WTC11 (cell line): ENCODE data around the gene SYTL2.

Experiments used
- ATF3 ChIP-seq: sonication (generic); formaldehyde crosslinking; conservative IDR thresholded peaks from 2 replicates; pipeline ENCODE4 v1.8.1; 2022; ENCODE audit warnings: mild to moderate bottlenecking, missing genetic modification reagents
- ESRRA ChIP-seq: sonication (generic); formaldehyde crosslinking; IDR thresholded peaks from 2 replicates; pipeline ENCODE4 v1.8.1; 2022; ENCODE audit warnings: mild to moderate bottlenecking, missing genetic modification reagents, borderline replicate concordance
- GABPB1 ChIP-seq: sonication (generic); formaldehyde crosslinking; IDR thresholded peaks from 2 replicates; pipeline ENCODE4 v1.8.1; 2023; ENCODE audit warnings: mild to moderate bottlenecking, missing genetic modification reagents
- JUN ChIP-seq: sonication (generic); formaldehyde crosslinking; IDR thresholded peaks from 2 replicates; pipeline ENCODE4 v1.8.0; 2023; ENCODE audit warnings: mild to moderate bottlenecking, missing genetic modification reagents
- MAX ChIP-seq: sonication (generic); formaldehyde crosslinking; IDR thresholded peaks from 2 replicates; pipeline ENCODE4 v1.8.0; 2022; ENCODE audit warnings: mild to moderate bottlenecking, missing genetic modification reagents
- RELA ChIP-seq: sonication (generic); formaldehyde crosslinking; IDR thresholded peaks from 2 replicates; pipeline ENCODE4 v1.8.1; 2022; ENCODE audit warnings: missing genetic modification reagents, mild to moderate bottlenecking, borderline replicate concordance
- SOX15 ChIP-seq: fragments of 250-450 bp; sonication (Bioruptor Pico); IDR thresholded peaks from 2 replicates; pipeline ENCODE4 v1.9.0; 2021; ENCODE audit warnings: mild to moderate bottlenecking
- SP1 ChIP-seq: sonication (generic); formaldehyde crosslinking; conservative IDR thresholded peaks from 2 replicates; pipeline ENCODE4 v1.8.1; 2022; ENCODE audit warnings: missing genetic modification reagents
- TEAD4 ChIP-seq: sonication (generic); formaldehyde crosslinking; IDR thresholded peaks from 2 replicates; pipeline ENCODE4 v1.8.0; 2022; ENCODE audit warnings: mild to moderate bottlenecking, missing genetic modification reagents
- ZNF512 ChIP-seq: sonication (generic); formaldehyde crosslinking; IDR thresholded peaks from 2 replicates; pipeline ENCODE4 v1.8.1; 2022; ENCODE audit warnings: missing genetic modification reagents, borderline replicate concordance
- TF ChIP-seq, protein P1 (sequence below): fragments of 200-600 bp; IDR thresholded peaks from 2 replicates; pipeline ENCODE4 v1.8.0; 2022; ENCODE audit warnings: antibody characterized with exemption
- TF ChIP-seq, protein P2 (sequence below): fragments of 250-450 bp; sonication (Bioruptor Pico); IDR thresholded peaks from 2 replicates; pipeline ENCODE4 v1.9.0; 2021; ENCODE audit warnings: moderate library complexity, mild to moderate bottlenecking, inconsistent platforms, borderline replicate concordance
- TF ChIP-seq, protein P3 (sequence below): sonication (generic); formaldehyde crosslinking; IDR thresholded peaks from 2 replicates; pipeline ENCODE4 v1.8.1; 2022; ENCODE audit warnings: low read depth, mild to moderate bottlenecking, moderate library complexity, missing genetic modification reagents, borderline replicate concordance

DNA sequence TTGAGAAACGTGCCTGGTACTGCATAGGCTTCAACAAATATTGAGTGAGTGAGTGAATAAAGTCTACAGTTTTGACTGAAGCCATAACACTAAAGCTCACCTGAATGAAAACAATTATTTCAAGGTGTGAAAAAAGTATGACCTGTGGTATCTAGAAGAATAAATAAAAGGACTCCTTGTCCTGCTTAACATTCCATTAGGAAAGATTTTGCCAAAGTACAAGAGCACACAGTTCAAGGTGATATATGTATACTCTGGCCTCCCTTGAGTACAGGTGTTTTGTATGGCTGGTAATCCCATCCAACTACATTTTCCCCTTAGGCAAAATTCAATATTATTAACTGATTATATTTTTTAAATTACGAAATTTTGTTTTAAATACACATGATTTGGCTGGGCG is 144.3 kb downstream of the SYTL2 start:
- TF ChIP-seq, protein P1, sequence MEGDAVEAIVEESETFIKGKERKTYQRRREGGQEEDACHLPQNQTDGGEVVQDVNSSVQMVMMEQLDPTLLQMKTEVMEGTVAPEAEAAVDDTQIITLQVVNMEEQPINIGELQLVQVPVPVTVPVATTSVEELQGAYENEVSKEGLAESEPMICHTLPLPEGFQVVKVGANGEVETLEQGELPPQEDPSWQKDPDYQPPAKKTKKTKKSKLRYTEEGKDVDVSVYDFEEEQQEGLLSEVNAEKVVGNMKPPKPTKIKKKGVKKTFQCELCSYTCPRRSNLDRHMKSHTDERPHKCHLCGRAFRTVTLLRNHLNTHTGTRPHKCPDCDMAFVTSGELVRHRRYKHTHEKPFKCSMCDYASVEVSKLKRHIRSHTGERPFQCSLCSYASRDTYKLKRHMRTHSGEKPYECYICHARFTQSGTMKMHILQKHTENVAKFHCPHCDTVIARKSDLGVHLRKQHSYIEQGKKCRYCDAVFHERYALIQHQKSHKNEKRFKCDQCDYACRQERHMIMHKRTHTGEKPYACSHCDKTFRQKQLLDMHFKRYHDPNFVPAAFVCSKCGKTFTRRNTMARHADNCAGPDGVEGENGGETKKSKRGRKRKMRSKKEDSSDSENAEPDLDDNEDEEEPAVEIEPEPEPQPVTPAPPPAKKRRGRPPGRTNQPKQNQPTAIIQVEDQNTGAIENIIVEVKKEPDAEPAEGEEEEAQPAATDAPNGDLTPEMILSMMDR = no peak
- TF ChIP-seq RELA (no peak), ZNF512 (CRISPR knock-in tag) (no peak), GABPB1 (CRISPR knock-in tag) (no peak), ESRRA (no peak), TEAD4 (no peak), SP1 (no peak), MAX (no peak), JUN (CRISPR knock-in tag) (no peak), ATF3 (CRISPR knock-in tag) (no peak), SOX15 (CRISPR knock-in tag) (no peak)
- TF ChIP-seq, protein P2, sequence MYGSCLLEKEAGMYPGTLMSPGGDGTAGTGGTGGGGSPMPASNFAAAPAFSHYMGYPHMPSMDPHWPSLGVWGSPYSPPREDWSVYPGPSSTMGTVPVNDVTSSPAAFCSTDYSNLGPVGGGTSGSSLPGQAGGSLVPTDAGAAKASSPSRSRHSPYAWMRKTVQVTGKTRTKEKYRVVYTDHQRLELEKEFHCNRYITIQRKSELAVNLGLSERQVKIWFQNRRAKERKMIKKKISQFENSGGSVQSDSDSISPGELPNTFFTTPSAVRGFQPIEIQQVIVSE = no peak
- TF ChIP-seq, protein P3, sequence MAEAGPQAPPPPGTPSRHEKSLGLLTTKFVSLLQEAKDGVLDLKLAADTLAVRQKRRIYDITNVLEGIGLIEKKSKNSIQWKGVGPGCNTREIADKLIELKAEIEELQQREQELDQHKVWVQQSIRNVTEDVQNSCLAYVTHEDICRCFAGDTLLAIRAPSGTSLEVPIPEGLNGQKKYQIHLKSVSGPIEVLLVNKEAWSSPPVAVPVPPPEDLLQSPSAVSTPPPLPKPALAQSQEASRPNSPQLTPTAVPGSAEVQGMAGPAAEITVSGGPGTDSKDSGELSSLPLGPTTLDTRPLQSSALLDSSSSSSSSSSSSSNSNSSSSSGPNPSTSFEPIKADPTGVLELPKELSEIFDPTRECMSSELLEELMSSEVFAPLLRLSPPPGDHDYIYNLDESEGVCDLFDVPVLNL (CRISPR knock-in tag) = no peak
